B cell (primary cell): ENCODE data around the gene FAXDC2. TPM values are rescaled to one million over a fixed set of nuclear protein-coding genes. Genes with fewer than 3 reads are reported as not detected.

Experiments
- ATAC-seq: fragments of 200-7000 bp; cut with Tn5 transposase; one replicate; pipeline ENCODE4 v1.10.0; 2021; ENCODE audit warnings: low read depth, mild to moderate bottlenecking, moderate number of reproducible peaks, moderate library complexity
- CTCF ChIA-PET: fragments of 350-600 bp; sonication (Branson Sonifier 250); formaldehyde crosslinking; loops from one replicate; lab custom pipeline; 2021; ENCODE audit warnings: antibody characterized with exemption, inconsistent platforms; lab: Charles Lee
- POLR2A ChIA-PET: fragments of 350-600 bp; sonication (Branson Sonifier 250); formaldehyde crosslinking; loops from one replicate; lab custom pipeline; 2021; ENCODE audit warnings: antibody characterized with exemption; lab: Charles Lee
- DNase-seq: peaks from one replicate; pipeline ENCODE4 v3.0.0; 2013
- H2AFZ ChIP-seq: 2 replicates; pipeline ENCODE4 v1.6.1; 2012; ENCODE audit warnings: mild to moderate bottlenecking, low read depth, low read length; ENCODE audit not compliant: insufficient read depth, poor library complexity, severe bottlenecking
- H3K27ac ChIP-seq, 2 donors: 1 replicate in 1 of 2; 2 replicates in 1 of 2; pipeline ENCODE4 v1.5.1; 2012 to 2013; ENCODE audit warnings: low read length in 2 of 2, mild to moderate bottlenecking in 2 of 2, moderate library complexity in 1 of 2
- H3K27me3 ChIP-seq, 4 experiments: fragments of 200-600 bp in 1 of 4; sonication (generic) in 1 of 4; replicated peaks in 1 of 4; 1 replicate in 2 of 4; 2 replicates in 2 of 4; pipeline versions ENCODE4 v1.6.1 to v1.7.0; 2013 to 2016; ENCODE audit warnings: low read length in 3 of 4, mild to moderate bottlenecking in 2 of 4, mixed read lengths in 1 of 4, moderate library complexity in 1 of 4; ENCODE audit not compliant: insufficient read depth in 4 of 4, control insufficient read depth in 3 of 4; ENCODE audit errors: control extremely low read depth in 1 of 4
- H3K36me3 ChIP-seq, 2 experiments: replicated peaks in 1 of 2; 1 replicate in 1 of 2; 2 replicates in 1 of 2; pipeline versions ENCODE4 v1.6.1 to v1.7.1; 2013; ENCODE audit warnings: low read length in 1 of 2; ENCODE audit not compliant: insufficient read depth in 2 of 2, control insufficient read depth in 1 of 2; ENCODE audit errors: control extremely low read depth in 1 of 2, extremely low read depth in 1 of 2
- H3K4me1 ChIP-seq, 2 donors: fragments of 200-600 bp in 1 of 2; sonication (generic) in 1 of 2; 1 replicate in 1 of 2; 2 replicates in 1 of 2; pipeline versions ENCODE4 v1.5.1 to v1.6.1; 2013 to 2017; ENCODE audit warnings: low read length in 2 of 2; ENCODE audit not compliant: control insufficient read depth in 2 of 2, insufficient read depth in 2 of 2
- H3K4me2 ChIP-seq: replicated peaks from 2 replicates; pipeline ENCODE3; 2012; ENCODE audit warnings: mild to moderate bottlenecking, low read depth, low read length; ENCODE audit not compliant: poor library complexity, severe bottlenecking
- H3K4me3 ChIP-seq, 5 experiments: fragments of 200-600 bp in 1 of 5; sonication (generic) in 1 of 5; 1 replicate in 3 of 5; 2 replicates in 2 of 5; pipeline versions ENCODE4 v1.5.1 to v1.7.0; 2011 to 2016; ENCODE audit warnings: low read length in 4 of 5, mild to moderate bottlenecking in 4 of 5, low read depth in 2 of 5, control low read depth in 1 of 5, moderate library complexity in 1 of 5; ENCODE audit not compliant: insufficient read depth in 1 of 5; ENCODE audit errors: control extremely low read depth in 1 of 5, extremely low read depth in 1 of 5
- H3K79me2 ChIP-seq: fragments of 200-600 bp; sonication (generic); one replicate; pipeline ENCODE4 v1.6.0; 2016; ENCODE audit warnings: low read length; ENCODE audit not compliant: control insufficient read depth, insufficient read depth
- H3K9ac ChIP-seq: fragments of 200-600 bp; sonication (generic); 2 replicates; pipeline ENCODE4 v1.6.1; 2017; ENCODE audit warnings: mild to moderate bottlenecking, low read length, moderate library complexity
- H3K9me3 ChIP-seq, 3 donors: one replicate each; pipeline versions ENCODE4 v1.6.1 to v1.7.1; 2013; ENCODE audit warnings: low read length in 2 of 3; ENCODE audit not compliant: control insufficient read depth in 2 of 3, insufficient read depth in 1 of 3; ENCODE audit errors: control extremely low read depth in 1 of 3
- H4K20me1 ChIP-seq: 2 replicates; pipeline ENCODE4 v1.6.0; 2012; ENCODE audit warnings: mild to moderate bottlenecking, low read length; ENCODE audit not compliant: insufficient read depth, control insufficient read depth, poor library complexity, severe bottlenecking
- H3K27ac Mint-ChIP-seq: one replicate; pipeline ENCODE4 v1.8.0; 2021; ENCODE audit warnings: mixed read lengths
- H3K27me3 Mint-ChIP-seq: one replicate; pipeline ENCODE4 v1.8.0; 2021; ENCODE audit warnings: mixed read lengths
- H3K4me1 Mint-ChIP-seq: one replicate; pipeline ENCODE4 v1.8.0; 2021; ENCODE audit warnings: mixed read lengths
- H3K4me3 Mint-ChIP-seq: one replicate; pipeline ENCODE4 v1.8.0; 2021; ENCODE audit warnings: mixed read lengths
- H3K9me3 Mint-ChIP-seq: one replicate; pipeline ENCODE4 v1.8.0; 2022; ENCODE audit warnings: mixed read lengths; ENCODE audit not compliant: insufficient read depth
- EZH2 ChIP-seq: IDR thresholded peaks from 2 replicates; pipeline ENCODE4 v1.6.1; 2012; ENCODE audit warnings: borderline replicate concordance, low read depth, mild to moderate bottlenecking, moderate library complexity, low read length; ENCODE audit not compliant: insufficient read depth, poor library complexity, severe bottlenecking
- WGBS: methylation state at CpG from one replicate; pipeline ENCODE4 v1.1.5; 2013; ENCODE audit warnings: missing lambda C conversion rate; ENCODE audit not compliant: insufficient coverage; 5-methylcytosine and 5-hydroxymethylcytosine counted together
- intact Hi-C: fragments of 100-400 bp; cut with micrococcal nuclease; formaldehyde crosslinking; loops from one replicate; pipeline ENCODE4 v1.10.0; 2022
- polyA plus RNA-seq: library from polyadenylated mRNA; depleted of rRNA; stranded (reverse); fragments of >200 nt; gene quantifications from 2 replicates; pipeline ENCODE4 v1.2.3, GENCODE V29; 2012
- total RNA-seq, 2 donors: library from RNA; stranded (reverse); fragments of 120-200 nt in 1 of 2; gene quantifications; 1 replicate in 1 of 2; 2 replicates in 1 of 2; pipeline versions ENCODE4 v1.2.3 to v1.2.4, GENCODE V29; 2013 to 2022
- TF ChIP-seq, protein P1 (sequence below): fragments of 200-600 bp; IDR thresholded peaks from one replicate; pipeline ENCODE4 v1.8.0; 2022; ENCODE audit warnings: antibody characterized with exemption, mild to moderate bottlenecking

Gene FAXDC2
- total and polyA plus RNA-seq, 2 donors (not counting 1 experiment from before 2014, with no cell fraction given), result 0.07 TPM; not detected in 1

DNA sequence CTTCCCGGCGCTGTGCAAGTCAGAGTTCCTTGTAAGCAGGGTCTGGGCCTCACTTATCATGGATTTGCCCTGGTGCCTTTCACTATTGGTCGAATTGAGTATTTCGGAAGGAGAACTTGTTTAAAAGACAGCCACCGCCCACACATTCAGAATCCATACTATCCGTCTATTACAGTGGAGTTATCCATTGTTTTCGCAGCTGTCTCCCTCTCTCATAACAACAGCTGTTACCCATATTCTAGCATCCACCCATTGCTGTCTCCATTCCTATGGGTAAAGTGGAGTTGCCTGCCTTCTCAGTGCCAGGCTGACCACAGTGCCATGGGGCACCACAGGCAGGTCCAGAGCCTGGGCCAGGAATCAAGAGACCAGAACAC is 20.2 kb downstream of the FAXDC2 start:
- no peak overlapping the region for H3K4me3 Mint-ChIP-seq
- no peaks in the 10 kb centered on the region for H3K27me3 Mint-ChIP-seq
- H3K9me3 ChIP-seq, result no peaks in the 10 kb centered on the region
- no peaks in the 10 kb centered on the region for H3K9me3 Mint-ChIP-seq
- intact Hi-C loops, result no loop called here
- no peak overlapping the region for H3K4me3 ChIP-seq
- no peak overlapping the region for H3K4me2 ChIP-seq
- no peak overlapping the region for H3K27ac Mint-ChIP-seq
- TF ChIP-seq EZH2, result no peak
- TF ChIP-seq, protein P1, sequence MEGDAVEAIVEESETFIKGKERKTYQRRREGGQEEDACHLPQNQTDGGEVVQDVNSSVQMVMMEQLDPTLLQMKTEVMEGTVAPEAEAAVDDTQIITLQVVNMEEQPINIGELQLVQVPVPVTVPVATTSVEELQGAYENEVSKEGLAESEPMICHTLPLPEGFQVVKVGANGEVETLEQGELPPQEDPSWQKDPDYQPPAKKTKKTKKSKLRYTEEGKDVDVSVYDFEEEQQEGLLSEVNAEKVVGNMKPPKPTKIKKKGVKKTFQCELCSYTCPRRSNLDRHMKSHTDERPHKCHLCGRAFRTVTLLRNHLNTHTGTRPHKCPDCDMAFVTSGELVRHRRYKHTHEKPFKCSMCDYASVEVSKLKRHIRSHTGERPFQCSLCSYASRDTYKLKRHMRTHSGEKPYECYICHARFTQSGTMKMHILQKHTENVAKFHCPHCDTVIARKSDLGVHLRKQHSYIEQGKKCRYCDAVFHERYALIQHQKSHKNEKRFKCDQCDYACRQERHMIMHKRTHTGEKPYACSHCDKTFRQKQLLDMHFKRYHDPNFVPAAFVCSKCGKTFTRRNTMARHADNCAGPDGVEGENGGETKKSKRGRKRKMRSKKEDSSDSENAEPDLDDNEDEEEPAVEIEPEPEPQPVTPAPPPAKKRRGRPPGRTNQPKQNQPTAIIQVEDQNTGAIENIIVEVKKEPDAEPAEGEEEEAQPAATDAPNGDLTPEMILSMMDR, result no peak
- WGBS, result 93% methylated on average over 6 of the region's 7 CpGs
- H3K36me3 ChIP-seq, result no peaks in the 10 kb centered on the region
- no peaks in the 10 kb centered on the region for H3K79me2 ChIP-seq
- no peaks in the 10 kb centered on the region for H4K20me1 ChIP-seq
- no peaks in the 10 kb centered on the region for H3K27me3 ChIP-seq
- H3K27ac ChIP-seq, result no peak overlapping the region
- POLR2A ChIA-PET, result interaction anchor here (1.2 kb wide), 1 partner anchor 8 kb away, joined by 3 read pairs; no protein-coding TSS in a partner anchor
- H2AFZ ChIP-seq, result no peak overlapping the region
- ATAC-seq (no peak), DNase-seq (no peak)
- H3K4me1 ChIP-seq, result peaks cover 0 to 16% of the 10 kb centered on the region in 2 donors
- peaks cover 14% of the 10 kb centered on the region for H3K4me1 Mint-ChIP-seq
- CTCF ChIA-PET, result interaction anchor here (0.6 kb wide), 1 partner anchor 12 kb away, joined by 4 read pairs; no protein-coding TSS in a partner anchor
- H3K9ac ChIP-seq, result no peak overlapping the region

DNA sequence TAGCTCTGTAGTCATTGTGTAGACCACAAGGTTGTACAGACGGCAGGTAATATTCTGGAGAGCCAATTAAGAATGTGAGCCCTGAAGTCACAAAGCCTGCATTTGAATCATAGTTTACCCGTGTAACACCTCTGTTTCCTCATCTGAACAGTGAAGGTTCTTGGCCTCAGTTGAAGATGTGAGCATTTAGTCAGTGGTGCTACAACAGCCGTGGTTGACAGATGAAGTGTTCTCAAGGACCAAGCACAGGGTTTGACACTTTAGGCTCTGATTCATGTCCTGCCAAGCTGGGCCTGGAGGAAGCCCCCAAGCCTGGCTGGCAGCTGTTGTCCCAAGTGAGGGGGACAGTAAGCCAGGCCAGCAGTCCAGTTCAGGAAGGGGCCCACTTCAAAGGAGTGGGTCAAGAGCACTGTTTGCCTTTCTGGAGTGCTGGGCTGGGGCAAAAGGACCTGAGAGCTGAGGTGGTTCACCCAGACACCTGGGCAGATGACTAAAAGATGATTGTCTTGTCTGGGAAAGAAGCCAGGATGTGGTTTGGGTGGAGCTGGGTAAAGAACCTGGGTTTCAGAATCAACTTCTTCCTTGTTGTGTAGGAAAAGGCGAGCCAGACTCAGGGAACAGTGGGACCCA is 20.7 kb downstream of the FAXDC2 start:
- H3K4me3 ChIP-seq, result no peak overlapping the region

More for the DNA sequence above, 20.7 kb downstream of the FAXDC2 start:
- Mint-ChIP-seq H3K4me3 (no peak overlapping the region), H3K27ac (no peak overlapping the region), H3K4me1 (peaks cover 14% of the 10 kb centered on the region), H3K9me3 (no peaks in the 10 kb centered on the region), H3K27me3 (no peaks in the 10 kb centered on the region)
- intact Hi-C loops, result no loop called here
- H4K20me1 ChIP-seq, result no peaks in the 10 kb centered on the region
- no peaks in the 10 kb centered on the region for H3K27me3 ChIP-seq
- no peak overlapping the region for H3K4me2 ChIP-seq
- ChIA-PET CTCF (no interaction called here), POLR2A (interaction anchor here (1.2 kb wide), 1 partner anchor 8 kb away, joined by 3 read pairs; no protein-coding TSS in a partner anchor)
- no peaks in the 10 kb centered on the region for H3K36me3 ChIP-seq
- TF ChIP-seq, protein P1, result no peak
- TF ChIP-seq EZH2, result no peak
- DNase-seq (no peak), ATAC-seq (no peak)
- H3K27ac ChIP-seq, result no peak overlapping the region
- H3K9ac ChIP-seq, result no peak overlapping the region
- H3K4me1 ChIP-seq, result peaks cover 0 to 14% of the 10 kb centered on the region in 2 donors
- WGBS, result 95% methylated on average over 4 of the region's 4 CpGs
- H3K79me2 ChIP-seq, result no peaks in the 10 kb centered on the region
- H2AFZ ChIP-seq, result no peak overlapping the region
- no peaks in the 10 kb centered on the region for H3K9me3 ChIP-seq
